Liver (tissue), 3 donors: ENCODE results near the gene UGT2B7.

Experiments used
- JUND ChIP-seq, 2 donors: IDR thresholded peaks; 2 replicates each; pipeline ENCODE4 v1.6.1; 2016; ENCODE audit warnings: antibody characterized with exemption in 2 of 2
- NR2F2 ChIP-seq: IDR thresholded peaks from 2 replicates; pipeline ENCODE4 v1.6.1; 2016; ENCODE audit warnings: antibody characterized with exemption
- SP1 ChIP-seq: IDR thresholded peaks from 2 replicates; pipeline ENCODE4 v1.6.1; 2018; ENCODE audit warnings: antibody characterized with exemption, mild to moderate bottlenecking
- TAF1 ChIP-seq: conservative IDR thresholded peaks from 2 replicates; pipeline ENCODE4 v1.6.1; 2016; ENCODE audit warnings: antibody characterized with exemption, mild to moderate bottlenecking
- YY1 ChIP-seq: IDR thresholded peaks from 2 replicates; pipeline ENCODE4 v1.6.1; 2016; ENCODE audit warnings: antibody characterized with exemption, mild to moderate bottlenecking
- TF ChIP-seq, protein P1 (sequence below): fragments of 150-350 bp; IDR thresholded peaks from 2 replicates; pipeline ENCODE4 v1.5.1; 2017; ENCODE audit warnings: improper control_type of control experiment, low read depth, low read length; ENCODE audit not compliant: missing input control
- TF ChIP-seq, protein P2 (sequence below): IDR thresholded peaks from 2 replicates; pipeline ENCODE4 v1.6.1; 2016; ENCODE audit warnings: antibody characterized with exemption
- TF ChIP-seq, protein P3 (sequence below): IDR thresholded peaks from 2 replicates; pipeline ENCODE4 v1.6.1; 2016; ENCODE audit warnings: antibody characterized with exemption, mild to moderate bottlenecking
- donor health status: healthy.
- donor health status: healthy.

DNA sequence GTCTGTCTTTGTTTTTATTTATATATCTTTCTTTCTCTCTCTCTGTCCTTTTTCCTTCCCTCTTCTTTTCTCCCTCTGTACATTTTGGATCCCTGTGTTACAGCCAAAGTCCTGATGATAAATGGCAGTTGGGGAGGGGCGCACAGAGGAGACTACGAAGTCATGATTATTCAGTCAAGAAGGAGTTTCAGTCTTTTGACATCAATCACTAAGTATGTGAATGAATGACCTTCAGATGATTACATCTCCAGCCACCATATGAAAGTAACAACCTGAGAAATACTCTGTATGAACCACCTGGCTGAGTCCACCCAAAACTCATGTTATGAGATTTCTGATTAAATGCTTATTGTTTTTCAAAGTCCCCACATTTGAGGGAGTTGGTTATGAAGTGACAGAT, 45.0 kb downstream of the UGT2B7 start:
- TF ChIP-seq, protein P1, sequence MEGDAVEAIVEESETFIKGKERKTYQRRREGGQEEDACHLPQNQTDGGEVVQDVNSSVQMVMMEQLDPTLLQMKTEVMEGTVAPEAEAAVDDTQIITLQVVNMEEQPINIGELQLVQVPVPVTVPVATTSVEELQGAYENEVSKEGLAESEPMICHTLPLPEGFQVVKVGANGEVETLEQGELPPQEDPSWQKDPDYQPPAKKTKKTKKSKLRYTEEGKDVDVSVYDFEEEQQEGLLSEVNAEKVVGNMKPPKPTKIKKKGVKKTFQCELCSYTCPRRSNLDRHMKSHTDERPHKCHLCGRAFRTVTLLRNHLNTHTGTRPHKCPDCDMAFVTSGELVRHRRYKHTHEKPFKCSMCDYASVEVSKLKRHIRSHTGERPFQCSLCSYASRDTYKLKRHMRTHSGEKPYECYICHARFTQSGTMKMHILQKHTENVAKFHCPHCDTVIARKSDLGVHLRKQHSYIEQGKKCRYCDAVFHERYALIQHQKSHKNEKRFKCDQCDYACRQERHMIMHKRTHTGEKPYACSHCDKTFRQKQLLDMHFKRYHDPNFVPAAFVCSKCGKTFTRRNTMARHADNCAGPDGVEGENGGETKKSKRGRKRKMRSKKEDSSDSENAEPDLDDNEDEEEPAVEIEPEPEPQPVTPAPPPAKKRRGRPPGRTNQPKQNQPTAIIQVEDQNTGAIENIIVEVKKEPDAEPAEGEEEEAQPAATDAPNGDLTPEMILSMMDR: no peak
- TF ChIP-seq YY1: no peak
- TF ChIP-seq TAF1: no peak
- TF ChIP-seq, protein P2, sequence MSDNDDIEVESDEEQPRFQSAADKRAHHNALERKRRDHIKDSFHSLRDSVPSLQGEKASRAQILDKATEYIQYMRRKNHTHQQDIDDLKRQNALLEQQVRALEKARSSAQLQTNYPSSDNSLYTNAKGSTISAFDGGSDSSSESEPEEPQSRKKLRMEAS: no peak
- TF ChIP-seq NR2F2: no peak
- TF ChIP-seq, protein P3, sequence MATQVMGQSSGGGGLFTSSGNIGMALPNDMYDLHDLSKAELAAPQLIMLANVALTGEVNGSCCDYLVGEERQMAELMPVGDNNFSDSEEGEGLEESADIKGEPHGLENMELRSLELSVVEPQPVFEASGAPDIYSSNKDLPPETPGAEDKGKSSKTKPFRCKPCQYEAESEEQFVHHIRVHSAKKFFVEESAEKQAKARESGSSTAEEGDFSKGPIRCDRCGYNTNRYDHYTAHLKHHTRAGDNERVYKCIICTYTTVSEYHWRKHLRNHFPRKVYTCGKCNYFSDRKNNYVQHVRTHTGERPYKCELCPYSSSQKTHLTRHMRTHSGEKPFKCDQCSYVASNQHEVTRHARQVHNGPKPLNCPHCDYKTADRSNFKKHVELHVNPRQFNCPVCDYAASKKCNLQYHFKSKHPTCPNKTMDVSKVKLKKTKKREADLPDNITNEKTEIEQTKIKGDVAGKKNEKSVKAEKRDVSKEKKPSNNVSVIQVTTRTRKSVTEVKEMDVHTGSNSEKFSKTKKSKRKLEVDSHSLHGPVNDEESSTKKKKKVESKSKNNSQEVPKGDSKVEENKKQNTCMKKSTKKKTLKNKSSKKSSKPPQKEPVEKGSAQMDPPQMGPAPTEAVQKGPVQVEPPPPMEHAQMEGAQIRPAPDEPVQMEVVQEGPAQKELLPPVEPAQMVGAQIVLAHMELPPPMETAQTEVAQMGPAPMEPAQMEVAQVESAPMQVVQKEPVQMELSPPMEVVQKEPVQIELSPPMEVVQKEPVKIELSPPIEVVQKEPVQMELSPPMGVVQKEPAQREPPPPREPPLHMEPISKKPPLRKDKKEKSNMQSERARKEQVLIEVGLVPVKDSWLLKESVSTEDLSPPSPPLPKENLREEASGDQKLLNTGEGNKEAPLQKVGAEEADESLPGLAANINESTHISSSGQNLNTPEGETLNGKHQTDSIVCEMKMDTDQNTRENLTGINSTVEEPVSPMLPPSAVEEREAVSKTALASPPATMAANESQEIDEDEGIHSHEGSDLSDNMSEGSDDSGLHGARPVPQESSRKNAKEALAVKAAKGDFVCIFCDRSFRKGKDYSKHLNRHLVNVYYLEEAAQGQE: no peak
- TF ChIP-seq JUND (IDR thresholded peaks at IDR 0.05): no peak
- TF ChIP-seq SP1: no peak
